Natural killer cell (primary cell): ENCODE data around the gene FYB2. TPM values are rescaled to one million over a fixed set of nuclear protein-coding genes. Genes with fewer than 3 reads are reported as not detected.

Source experiments
- ATAC-seq, 3 donors: fragments of 150-1000 bp in 2 of 3; fragments of 200-7000 bp in 1 of 3; cut with Tn5 transposase; 1 replicate in 1 of 3; 2 replicates in 2 of 3; pipeline ENCODE4 v1.10.0; 2021; ENCODE audit warnings: mild to moderate bottlenecking in 2 of 3, moderate library complexity in 2 of 3
- DNase-seq, 2 donors: peaks; one replicate each; pipeline versions ENCODE4 v3.0.0 to v3.0.0-alpha.2; 2013 to 2021; ENCODE audit warnings: mixed read lengths in 1 of 2
- H3K27ac ChIP-seq: one replicate; pipeline ENCODE4 v1.5.1; 2013; ENCODE audit warnings: mild to moderate bottlenecking, low read length
- H3K27me3 ChIP-seq: one replicate; pipeline ENCODE4 v1.6.1; 2013; ENCODE audit warnings: low read length; ENCODE audit not compliant: control insufficient read depth, insufficient read depth
- H3K36me3 ChIP-seq: one replicate; pipeline ENCODE4 v1.6.1; 2013; ENCODE audit warnings: low read length; ENCODE audit not compliant: control insufficient read depth, insufficient read depth
- H3K4me1 ChIP-seq: one replicate; pipeline ENCODE4 v1.6.1; 2013; ENCODE audit warnings: low read length; ENCODE audit not compliant: control insufficient read depth, insufficient read depth
- H3K4me3 ChIP-seq: one replicate; pipeline ENCODE4 v1.5.1; 2013; ENCODE audit warnings: low read length
- H3K9me3 ChIP-seq: one replicate; pipeline ENCODE4 v1.6.1; 2013; ENCODE audit warnings: low read length; ENCODE audit not compliant: control insufficient read depth, insufficient read depth
- H3K27ac Mint-ChIP-seq, 2 donors: one replicate each; pipeline ENCODE4 v1.8.0; 2022; ENCODE audit warnings: mild to moderate bottlenecking in 2 of 2, mixed read lengths in 2 of 2, moderate library complexity in 1 of 2
- H3K27me3 Mint-ChIP-seq, 2 donors: one replicate each; pipeline ENCODE4 v1.8.0; 2022; ENCODE audit warnings: low read depth in 2 of 2, mixed read lengths in 2 of 2
- H3K36me3 Mint-ChIP-seq: one replicate; pipeline ENCODE4 v1.8.0; 2022; ENCODE audit warnings: mixed read lengths
- H3K4me1 Mint-ChIP-seq, 2 donors: one replicate each; pipeline ENCODE4 v1.8.0; 2022; ENCODE audit warnings: mixed read lengths in 2 of 2
- H3K4me3 Mint-ChIP-seq: one replicate; pipeline ENCODE4 v1.8.0; 2022; ENCODE audit warnings: mild to moderate bottlenecking, moderate library complexity, mixed read lengths
- H3K9me3 Mint-ChIP-seq, 2 donors: one replicate each; pipeline ENCODE4 v1.8.0; 2022; ENCODE audit warnings: mixed read lengths in 2 of 2
- WGBS: methylation state at CpG from one replicate; pipeline ENCODE4 v1.1.7; 2013; ENCODE audit warnings: missing lambda C conversion rate; ENCODE audit not compliant: insufficient coverage; 5-methylcytosine and 5-hydroxymethylcytosine counted together
- intact Hi-C: fragments of 100-400 bp; cut with micrococcal nuclease; formaldehyde crosslinking; loops from one replicate; pipeline ENCODE4 v1.14.2; 2022
- total RNA-seq, 4 donors: library from RNA; stranded (reverse); fragments of 120-200 nt in 1 of 4; gene quantifications; one replicate each; pipeline versions ENCODE4 v1.2.3 to v1.2.4, GENCODE V29; 2013 to 2022
- TF ChIP-seq, protein P1 (sequence below): fragments of 200-600 bp; IDR thresholded peaks from one replicate; pipeline ENCODE4 v1.8.0; 2022; ENCODE audit warnings: antibody characterized with exemption

FYB2 gene
- total RNA-seq, 3 donors from 2014 or later (not counting 1 experiment from before 2014, with no cell fraction given), result not detected

DNA sequence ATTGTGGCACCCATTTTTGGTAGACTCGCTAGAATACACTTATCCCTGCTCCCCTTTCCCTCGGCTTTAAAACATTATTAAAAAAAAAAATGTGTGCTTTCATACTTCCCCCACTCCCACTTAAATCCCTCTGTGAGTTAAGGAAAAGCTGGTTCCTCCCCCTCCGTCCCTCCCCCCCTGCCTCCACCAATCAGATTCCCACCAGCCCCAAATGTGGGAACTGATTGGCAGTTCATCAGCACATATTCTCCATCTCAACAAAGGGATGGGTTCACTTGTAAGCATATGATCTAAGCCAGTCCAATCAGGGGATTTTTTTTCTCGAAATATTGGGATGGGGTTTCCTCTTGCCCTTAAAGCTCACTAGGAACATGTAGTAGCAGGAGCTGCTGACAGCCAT lies 10.8 kb upstream of the FYB2 start:
- Mint-ChIP-seq H3K4me1 (peaks cover 17 to 34% of the 10 kb centered on the region in 2 donors), H3K9me3 (no peaks in the 10 kb centered on the region), H3K27ac (no peak overlapping the region), H3K36me3 (no peaks in the 10 kb centered on the region), H3K4me3 (no peak overlapping the region), H3K27me3 (peaks cover 25 to 31% of the 10 kb centered on the region in 2 donors)
- no peaks in the 10 kb centered on the region for H3K9me3 ChIP-seq
- DNase-seq (no peak), ATAC-seq (no peak)
- no peak overlapping the region for H3K27ac ChIP-seq
- TF ChIP-seq, protein P1, sequence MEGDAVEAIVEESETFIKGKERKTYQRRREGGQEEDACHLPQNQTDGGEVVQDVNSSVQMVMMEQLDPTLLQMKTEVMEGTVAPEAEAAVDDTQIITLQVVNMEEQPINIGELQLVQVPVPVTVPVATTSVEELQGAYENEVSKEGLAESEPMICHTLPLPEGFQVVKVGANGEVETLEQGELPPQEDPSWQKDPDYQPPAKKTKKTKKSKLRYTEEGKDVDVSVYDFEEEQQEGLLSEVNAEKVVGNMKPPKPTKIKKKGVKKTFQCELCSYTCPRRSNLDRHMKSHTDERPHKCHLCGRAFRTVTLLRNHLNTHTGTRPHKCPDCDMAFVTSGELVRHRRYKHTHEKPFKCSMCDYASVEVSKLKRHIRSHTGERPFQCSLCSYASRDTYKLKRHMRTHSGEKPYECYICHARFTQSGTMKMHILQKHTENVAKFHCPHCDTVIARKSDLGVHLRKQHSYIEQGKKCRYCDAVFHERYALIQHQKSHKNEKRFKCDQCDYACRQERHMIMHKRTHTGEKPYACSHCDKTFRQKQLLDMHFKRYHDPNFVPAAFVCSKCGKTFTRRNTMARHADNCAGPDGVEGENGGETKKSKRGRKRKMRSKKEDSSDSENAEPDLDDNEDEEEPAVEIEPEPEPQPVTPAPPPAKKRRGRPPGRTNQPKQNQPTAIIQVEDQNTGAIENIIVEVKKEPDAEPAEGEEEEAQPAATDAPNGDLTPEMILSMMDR, result no peak
- H3K27me3 ChIP-seq, result no peaks in the 10 kb centered on the region
- peaks cover 5% of the 10 kb centered on the region for H3K4me1 ChIP-seq
- WGBS, result 84% methylated on average over 4 of the region's 4 CpGs
- no peak overlapping the region for H3K4me3 ChIP-seq
- no peaks in the 10 kb centered on the region for H3K36me3 ChIP-seq
- intact Hi-C loops, result loop anchor here (5.0 kb wide), 1 partner anchor 1217 kb away; no protein-coding TSS in a partner anchor

DNA sequence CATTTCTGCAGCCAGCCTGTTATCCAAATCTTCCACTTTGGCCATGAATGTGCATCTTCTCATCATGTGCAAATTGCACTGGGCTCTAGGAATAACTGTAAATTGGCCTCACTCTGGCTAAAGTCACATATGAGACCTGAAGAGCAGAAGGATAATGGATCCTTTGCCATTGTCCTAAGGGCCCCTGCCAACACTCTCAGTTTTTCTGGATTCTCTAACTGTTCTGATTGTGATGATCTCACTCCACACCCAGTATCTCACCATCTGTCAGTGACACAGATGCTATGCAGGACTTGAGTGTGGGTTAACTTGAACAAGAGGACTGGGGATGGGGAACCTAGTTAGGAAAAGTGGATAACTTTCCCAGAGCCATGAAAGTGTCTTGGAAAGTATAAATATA lies 8.5 kb upstream of the FYB2 start:
- TF ChIP-seq, protein P1, result no peak
- Histone ChIP-seq H3K4me1 (no peaks in the 10 kb centered on the region), H3K27ac (no peak overlapping the region), H3K9me3 (no peaks in the 10 kb centered on the region), H3K36me3 (no peaks in the 10 kb centered on the region), H3K27me3 (no peaks in the 10 kb centered on the region), H3K4me3 (no peak overlapping the region)
- DNase-seq (no peak), ATAC-seq (no peak)
- no peak overlapping the region for H3K27ac Mint-ChIP-seq
- no peak overlapping the region for H3K4me3 Mint-ChIP-seq
- no peaks in the 10 kb centered on the region for H3K9me3 Mint-ChIP-seq
- peaks cover 25 to 53% of the 10 kb centered on the region in 2 donors for H3K27me3 Mint-ChIP-seq
- H3K4me1 Mint-ChIP-seq, result peaks cover under 1 to 13% of the 10 kb centered on the region in 2 donors
- H3K36me3 Mint-ChIP-seq, result no peaks in the 10 kb centered on the region
- intact Hi-C loops, result loop anchor here (10.0 kb wide), 2 partner anchors 1337 to 1453 kb away; no protein-coding TSS in a partner anchor

DNA sequence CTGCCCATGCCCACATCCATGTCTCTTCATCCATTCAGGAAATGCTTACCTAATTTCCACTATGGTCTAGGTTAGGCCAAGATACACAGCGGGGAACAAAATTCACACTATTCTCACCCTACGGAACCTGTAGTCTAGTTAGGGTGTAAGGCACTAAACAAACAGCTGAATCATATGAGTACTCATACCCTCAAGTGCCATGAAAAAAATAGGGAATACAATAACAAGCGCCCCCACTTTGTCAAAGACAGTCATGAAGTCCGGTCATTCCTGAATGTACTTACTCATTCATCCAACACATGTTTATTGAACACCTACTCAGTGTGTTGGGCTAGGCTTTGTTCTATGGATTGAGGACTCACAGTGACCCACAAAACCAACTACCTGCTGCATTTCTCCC lies 6.2 kb upstream of the FYB2 start:
- TF ChIP-seq, protein P1, result no peak
- no peaks in the 10 kb centered on the region for H3K4me1 Mint-ChIP-seq

DNA sequence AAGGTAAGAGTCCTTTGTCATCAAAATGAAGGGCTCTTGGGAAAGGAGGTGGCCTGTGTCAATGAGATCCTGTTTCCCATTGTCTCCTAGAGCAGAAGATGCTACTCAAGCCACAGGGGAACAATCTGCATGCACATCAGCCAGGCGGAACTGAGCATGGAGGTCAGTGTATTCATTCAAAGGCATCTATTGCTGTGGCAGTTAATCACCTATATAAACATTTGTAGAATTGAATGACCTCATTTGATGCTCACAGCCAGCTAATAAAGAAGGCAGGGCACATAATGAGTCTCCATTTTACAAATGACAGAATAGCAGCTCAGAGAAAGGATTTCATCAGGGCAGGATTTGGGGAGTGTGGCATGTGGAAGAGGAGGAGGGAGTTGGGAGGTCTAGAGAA lies 5.7 kb upstream of the FYB2 start:
- H3K27me3 Mint-ChIP-seq, result peaks cover 22 to 53% of the 10 kb centered on the region in 2 donors
- DNase-seq (no peak), ATAC-seq (no peak)
- Histone ChIP-seq H3K27me3 (no peaks in the 10 kb centered on the region), H3K36me3 (no peaks in the 10 kb centered on the region), H3K9me3 (no peaks in the 10 kb centered on the region), H3K4me1 (no peaks in the 10 kb centered on the region), H3K4me3 (no peak overlapping the region), H3K27ac (no peak overlapping the region)
- no peak overlapping the region for H3K4me3 Mint-ChIP-seq
- no peak overlapping the region for H3K27ac Mint-ChIP-seq
- TF ChIP-seq, protein P1, result no peak
- intact Hi-C loops, result loop anchor here (10.0 kb wide), 2 partner anchors 1340 to 1450 kb away; no protein-coding TSS in a partner anchor
- no peaks in the 10 kb centered on the region for H3K4me1 Mint-ChIP-seq
- WGBS, result 100% methylated on average over 1 of the region's 1 CpG
- H3K9me3 Mint-ChIP-seq, result no peaks in the 10 kb centered on the region
- no peaks in the 10 kb centered on the region for H3K36me3 Mint-ChIP-seq

More for the DNA sequence above, 6.2 kb upstream of the FYB2 start:
- Histone ChIP-seq H3K36me3 (no peaks in the 10 kb centered on the region), H3K9me3 (no peaks in the 10 kb centered on the region), H3K4me1 (no peaks in the 10 kb centered on the region), H3K4me3 (no peak overlapping the region), H3K27ac (no peak overlapping the region), H3K27me3 (no peaks in the 10 kb centered on the region)
- no peak for ATAC-seq
- DNase-seq, result no peak
- Mint-ChIP-seq H3K9me3 (no peaks in the 10 kb centered on the region), H3K4me3 (no peak overlapping the region), H3K36me3 (no peaks in the 10 kb centered on the region), H3K27me3 (peaks cover 22 to 53% of the 10 kb centered on the region in 2 donors), H3K27ac (no peak overlapping the region)
- intact Hi-C loops, result loop anchor here (10.0 kb wide), 2 partner anchors 1339 to 1451 kb away; no protein-coding TSS in a partner anchor
- WGBS, result 73% methylated on average over 3 of the region's 4 CpGs
